NCI-H1436 treated with DMSO at 0.1 percent for 48 hours (cell line): ENCODE measurements around the gene XYLT1.

Experiments used
- DNase-seq: peaks from one replicate; lab custom pipeline; 2025; lab: John Stamatoyannopoulos, UW

XYLT1 gene

DNA sequence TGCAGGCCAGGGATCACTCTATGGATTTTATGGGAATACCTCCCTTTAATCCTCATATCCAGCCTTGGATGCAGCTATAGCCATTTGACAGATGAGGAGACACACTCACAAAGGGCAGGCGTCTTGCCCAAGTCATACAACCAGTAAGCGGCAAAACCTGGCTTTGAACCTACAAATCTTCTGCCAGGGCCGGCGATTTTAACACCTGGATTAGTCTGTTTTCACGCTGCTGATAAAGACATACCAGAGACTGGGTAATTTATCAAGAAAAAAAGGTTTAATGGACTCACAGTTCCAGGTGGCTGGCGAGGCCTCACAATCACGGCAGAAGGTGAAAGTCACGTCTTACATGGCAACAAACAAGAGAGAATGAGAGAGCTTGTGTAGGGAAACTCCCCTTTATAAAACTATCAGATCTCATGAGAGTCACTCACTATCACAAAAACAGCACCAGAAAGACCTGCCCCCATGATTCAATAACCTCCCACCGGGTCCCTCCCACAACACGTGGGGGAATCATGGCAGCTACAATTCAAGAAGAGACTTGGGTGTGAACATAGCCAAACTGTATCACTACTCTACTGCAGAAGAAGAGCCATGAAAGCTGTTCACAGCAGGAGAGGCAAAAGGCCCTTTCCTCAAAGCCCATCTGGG lies 67.5 kb downstream of the XYLT1 start:
- DNase-seq, result no peak

DNA sequence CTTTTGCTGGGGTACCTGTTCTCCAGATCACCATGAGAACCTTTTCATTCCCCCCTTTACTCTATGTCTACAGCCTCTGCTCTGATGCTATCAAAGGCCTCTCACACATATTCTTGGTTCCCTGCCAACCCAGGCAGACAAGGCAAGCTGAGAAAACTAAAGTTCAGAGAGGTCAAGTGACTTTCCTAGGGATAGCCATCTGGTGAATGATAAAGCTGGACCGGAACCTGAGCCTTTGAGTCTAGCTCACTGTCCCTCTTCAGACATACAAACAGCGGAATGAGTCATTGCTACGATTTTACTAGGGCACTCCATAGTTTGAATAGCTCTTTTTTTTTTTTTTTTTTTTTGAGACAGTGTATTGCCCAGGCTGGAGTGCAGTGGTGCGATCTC lies 73.3 kb downstream of the XYLT1 start:
- DNase-seq, result no peak

DNA sequence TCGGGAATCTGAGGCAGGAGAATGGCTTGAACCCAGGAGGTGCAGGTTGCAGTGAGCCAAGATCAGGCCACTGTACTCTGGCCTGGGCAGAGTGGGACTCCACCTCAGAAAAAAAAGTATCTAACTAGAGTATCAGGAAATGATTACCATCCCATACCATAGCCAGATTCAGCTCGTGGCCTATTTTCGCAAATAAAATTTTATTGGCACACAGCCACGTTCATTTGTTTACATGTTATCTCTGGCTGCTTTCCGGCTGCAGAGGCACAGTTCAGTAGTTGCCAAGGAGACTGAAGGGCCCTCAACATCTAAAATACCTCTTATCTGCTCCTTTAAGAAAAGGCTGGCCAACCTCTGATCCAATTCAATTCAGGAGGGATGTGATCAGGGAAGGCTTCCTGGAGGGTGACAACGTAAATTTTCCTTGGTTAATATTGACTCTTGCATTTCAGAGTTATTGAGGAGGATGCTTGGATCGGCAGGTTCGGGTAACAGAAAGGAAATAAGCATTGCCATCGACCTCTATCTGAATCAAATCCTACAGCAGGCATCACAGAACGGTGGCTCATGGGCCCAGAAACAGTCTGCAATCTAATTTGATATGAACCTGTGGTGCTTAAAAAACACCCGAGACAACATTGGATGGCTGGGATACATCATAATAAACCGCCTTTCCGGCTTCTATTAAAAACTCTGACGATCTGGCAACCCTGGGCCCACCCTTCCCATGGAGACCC lies 73.8 kb downstream of the XYLT1 start:
- DNase-seq, result peak; percentile 88

DNA sequence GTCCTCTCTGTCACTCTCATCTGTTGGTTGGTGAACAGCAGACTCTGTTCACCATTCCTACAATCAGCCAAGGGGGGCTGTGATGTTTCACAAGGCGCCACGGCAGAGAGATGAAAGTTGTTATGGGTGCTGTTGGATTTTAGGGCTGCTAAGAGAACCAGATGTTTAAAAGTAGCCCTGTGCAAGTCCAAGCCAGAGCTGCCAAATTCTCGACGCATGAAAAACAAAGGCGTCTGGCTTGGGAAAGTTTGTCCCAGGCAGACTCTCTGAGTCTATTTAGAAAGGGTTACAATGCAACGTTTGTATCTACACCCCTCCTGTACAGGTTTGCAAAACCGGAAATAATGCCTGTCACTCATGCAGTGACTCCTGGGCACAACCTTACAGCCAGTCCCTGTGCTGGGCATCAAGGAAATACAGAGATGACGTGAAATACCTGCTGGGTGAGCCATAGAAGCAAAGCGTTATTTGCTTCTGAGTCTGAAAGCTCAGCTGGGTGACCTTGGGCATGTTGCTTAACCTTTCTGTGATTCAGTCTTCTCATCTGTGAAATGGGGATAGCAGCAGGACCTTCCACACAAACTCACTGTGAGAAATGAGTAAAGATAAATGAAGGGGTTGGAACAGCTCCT lies 74.8 kb downstream of the XYLT1 start:
- DNase-seq, result no peak

DNA sequence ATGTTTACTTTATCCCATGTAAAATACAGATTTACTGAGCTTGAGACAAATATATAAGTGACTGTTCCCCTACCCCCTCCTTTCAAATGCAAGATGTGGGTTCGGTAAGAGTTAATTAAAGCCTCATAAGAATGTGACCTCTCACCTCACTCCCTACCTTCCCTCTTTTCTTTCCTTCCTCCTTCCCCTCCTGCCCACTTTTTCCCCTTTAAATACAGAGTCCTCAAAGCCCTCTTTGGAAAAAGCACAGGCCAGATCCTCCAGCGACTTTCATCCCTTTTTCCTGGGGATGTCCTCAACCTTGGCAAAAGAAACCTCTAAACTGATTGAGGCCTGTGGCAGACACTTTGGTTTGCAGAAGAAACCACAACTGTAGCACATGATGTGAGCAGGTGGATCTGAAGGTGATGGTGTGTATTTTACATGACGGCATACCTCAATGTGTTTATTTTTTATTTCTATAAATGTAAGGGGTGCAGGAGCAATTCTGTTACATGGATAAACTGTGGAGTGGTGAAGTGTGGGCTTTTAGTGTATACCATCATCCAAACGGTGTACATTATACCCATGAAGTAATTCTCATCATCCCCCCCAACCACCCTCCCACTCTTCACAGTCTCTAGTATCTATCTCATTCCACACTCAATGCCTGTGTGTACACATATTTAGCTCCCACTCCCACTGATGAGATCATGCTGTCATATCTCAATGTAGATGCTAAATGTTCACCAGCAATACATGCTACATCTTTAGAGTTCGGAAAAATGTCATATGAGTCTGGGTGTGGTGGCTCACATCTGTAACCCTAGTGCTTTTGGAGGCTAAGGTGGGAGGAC lies 77.7 kb downstream of the XYLT1 start:
- no peak for DNase-seq

DNA sequence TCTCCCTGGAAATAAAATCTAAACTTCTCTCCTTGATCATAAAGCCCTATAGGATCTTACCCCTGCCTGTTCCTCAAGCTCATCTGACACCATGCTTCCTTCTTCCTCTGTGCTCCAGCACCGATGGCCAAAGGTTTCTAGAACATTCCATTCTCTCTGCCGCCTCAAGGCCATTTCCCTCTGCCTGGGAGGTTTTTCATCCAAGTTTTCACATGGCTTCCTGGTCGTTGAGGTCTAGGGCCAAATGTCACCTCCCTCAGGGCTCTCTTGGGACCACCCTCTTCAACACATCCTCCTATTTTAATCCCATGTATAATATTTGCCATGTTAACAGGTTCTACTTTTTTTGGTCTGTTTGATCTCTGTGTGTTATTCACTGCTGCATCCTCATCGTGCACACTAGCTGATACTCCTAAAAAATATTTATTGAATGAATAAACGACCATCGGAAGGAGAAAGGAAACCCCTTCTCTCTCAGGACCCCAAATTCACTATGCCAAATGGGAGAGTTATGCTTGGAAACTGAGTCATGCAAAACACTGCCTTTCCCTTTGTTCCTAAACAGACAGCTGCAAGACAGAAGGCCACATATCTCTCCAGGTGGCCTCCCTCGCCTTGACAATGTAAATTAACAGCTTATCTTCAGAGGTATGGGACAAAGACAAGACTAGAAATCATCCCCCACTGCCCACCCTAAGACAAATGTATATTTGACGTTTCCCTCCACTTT lies 78.5 kb downstream of the XYLT1 start:
- no peak for DNase-seq

DNA sequence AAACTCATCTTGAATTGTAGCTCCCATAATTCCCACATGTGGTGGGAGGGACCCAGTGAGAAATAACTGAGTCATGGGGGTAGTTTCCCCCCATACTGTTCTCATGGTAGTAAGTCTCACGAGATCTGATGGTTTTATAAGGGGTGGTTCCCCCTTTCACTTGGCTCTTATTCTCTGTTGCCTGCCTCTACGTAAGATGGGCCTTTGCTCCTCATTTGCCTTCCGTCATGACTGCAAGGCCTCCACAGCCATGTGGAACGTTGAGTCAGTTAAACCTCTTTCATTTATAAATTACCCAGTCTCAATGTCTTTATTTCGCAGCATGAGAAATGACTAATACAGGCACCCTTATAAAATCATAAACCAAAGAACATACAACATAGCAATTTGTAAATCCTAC lies 79.0 kb downstream of the XYLT1 start:
- DNase-seq, result no peak

DNA sequence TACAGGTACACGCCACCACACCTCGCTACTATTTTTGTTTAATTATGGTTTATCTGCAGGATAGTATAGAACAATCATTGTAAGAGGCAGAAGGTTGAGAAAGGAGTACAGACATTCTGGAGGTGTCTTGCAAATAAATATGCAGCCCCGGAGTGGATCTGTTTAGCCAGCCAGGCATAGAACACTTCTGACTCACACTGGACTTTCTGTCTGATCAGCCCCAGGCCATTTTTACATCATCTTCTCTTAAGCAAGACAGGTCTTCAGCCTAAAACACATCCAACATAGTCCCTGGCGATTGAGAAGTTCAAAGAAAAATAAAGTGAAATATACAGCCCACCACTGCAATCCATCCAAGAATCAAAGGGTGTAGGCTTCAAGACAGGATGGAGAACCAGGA lies 81.4 kb downstream of the XYLT1 start:
- DNase-seq, result no peak

DNA sequence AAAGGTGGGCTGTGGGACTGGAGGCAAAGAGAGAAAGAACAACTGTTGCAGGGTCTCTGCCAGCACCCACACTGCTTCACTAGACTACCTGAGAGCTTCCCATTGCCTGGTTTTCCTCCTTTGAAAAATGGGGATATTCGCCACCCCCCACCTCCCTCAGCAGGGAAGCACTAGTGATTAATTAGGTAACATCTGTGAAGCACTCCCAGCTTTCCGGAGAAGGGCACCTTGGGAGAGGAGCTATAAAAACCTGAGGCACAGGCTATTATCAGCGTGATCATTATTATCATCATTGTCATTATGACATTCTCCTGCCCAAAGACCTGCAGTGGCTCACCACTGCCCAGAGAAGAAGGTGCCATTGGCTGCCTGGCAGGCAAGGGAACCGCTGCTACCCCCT lies 83.5 kb downstream of the XYLT1 start:
- no peak for DNase-seq

DNA sequence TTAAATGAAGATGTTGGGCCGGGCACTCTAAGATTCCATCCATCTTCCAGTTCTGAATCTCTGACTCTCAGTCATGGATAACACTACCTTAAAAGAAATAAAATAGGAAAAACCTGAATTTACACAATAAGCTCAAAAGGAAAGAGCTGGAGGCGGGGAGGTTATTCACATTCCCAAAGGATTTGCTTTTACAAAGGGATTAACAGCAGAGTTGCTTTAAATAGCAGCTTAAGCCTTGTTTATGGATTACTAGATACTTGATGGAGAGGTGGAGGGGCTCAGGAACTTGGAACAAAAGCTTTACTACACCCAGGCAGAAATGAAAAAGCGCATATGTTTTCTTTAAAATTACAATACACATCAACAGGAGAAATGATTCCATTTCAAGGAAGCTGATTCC lies 84.5 kb downstream of the XYLT1 start:
- DNase-seq, result no peak

DNA sequence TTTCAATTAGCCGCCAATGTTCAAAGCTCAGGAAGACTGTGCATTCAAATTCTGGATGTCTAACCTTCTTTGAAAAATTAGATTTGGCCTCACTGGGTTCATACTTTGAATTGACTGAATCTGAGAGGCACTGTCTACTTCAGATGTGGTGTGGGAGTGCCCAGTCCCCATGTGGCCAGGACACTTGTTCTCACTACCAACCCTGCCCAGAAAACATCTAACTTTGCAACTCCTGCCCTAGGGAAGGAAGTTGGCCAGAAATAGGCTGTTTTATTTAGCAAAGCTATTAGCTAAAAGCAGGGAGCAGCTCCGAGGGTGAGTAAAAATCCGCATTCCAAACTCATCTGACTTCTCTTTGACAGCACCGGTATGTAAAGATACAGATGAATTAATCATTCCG lies 86.3 kb downstream of the XYLT1 start:
- DNase-seq, result no peak

DNA sequence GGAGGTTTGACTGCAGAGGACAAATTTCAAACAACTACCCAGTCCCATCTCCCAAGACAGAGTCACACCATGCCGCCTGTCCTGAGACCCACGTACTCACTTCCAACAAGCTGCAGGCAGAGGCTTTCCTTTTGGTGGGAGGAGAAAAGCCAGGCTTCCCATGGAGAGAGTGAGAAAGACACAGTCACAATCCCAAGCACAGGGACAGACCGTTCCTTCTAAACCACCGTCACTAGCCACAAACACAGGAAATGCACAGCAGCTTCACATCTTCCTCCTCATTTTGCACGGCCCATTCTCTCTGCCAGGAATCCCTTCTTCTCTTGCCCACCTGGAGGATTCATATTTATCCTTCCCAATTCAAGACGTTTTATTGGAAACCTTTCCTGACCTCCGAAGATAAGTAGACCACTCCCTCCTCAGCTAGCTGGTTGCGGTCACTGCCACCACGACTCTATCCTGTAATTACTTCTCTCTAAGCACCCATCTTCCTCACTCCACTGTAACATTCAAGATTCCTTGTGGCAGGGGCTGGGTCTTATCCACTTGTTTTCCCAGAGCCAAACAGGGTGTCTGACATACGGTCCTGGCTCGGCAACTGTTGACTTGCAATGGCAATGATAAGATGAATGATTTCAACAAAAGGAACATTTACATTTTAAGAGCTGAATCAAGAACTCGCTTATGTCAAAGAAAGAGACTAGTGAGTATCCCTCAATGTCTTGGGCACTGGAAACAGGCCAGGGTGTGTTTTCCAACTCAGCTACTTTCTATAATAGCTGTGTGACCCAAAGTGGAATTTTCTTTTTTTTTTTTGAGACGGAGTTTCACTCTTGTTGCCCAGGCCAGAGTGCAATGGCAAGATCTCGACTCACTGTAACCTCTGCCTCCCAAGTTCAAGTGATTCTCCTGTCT lies 87.6 kb downstream of the XYLT1 start:
- no peak for DNase-seq

DNA sequence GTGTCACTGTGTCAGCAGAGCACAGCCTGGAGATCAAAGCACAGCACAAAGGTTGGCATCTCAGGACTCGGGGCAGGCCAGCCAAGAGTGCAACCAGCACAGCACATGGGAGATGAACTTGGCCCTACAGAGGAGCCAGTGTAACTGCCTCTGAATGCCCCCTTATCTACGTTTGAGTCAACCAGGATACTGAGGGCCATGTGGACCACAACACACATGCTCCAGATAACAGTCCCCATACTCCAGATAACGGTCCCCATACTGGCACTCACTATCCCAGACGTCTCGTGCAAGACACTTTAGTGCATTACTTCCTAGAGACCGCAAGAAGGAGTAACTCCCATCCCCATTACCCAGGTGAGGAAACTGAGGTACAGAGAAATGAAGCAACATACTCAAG lies 88.2 kb downstream of the XYLT1 start:
- no peak for DNase-seq

DNA sequence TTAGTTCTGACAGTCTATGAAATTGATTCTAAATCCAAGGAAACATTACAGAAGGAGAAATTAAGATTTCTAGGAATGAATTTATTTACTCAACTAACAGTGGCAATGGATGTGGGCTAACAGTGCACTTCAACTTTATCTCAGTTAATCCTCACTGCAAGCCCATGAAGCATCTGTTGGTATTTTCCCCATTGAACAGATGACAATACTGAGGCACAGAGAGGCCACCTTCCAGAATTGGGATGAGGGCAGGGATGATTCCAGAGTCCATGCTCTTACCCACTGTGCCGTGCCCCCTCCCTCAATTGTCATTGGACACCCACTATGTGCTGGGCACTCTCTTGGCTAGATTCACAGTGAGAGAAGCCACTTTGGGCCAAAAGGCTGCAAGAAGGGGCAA lies 89.0 kb downstream of the XYLT1 start:
- DNase-seq, result no peak

DNA sequence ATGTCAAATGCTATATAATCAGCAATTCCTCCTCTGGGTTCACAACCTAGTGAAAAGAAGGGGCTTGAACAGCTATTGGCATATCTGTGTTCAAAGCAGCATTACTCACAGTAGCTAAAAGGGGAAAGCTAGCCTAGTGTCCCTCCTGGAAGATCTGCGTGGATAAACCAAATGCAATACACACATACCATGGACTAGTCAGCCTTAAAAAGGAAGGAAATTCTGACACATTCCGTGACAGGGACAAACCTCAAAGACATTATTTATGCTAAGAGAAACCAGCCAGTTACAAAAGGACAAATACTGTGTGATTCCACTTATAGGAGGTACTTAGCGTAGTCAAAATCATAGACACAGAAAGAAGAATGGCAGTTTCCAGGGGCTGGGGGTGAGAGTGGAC lies 90.1 kb downstream of the XYLT1 start:
- no peak for DNase-seq

DNA sequence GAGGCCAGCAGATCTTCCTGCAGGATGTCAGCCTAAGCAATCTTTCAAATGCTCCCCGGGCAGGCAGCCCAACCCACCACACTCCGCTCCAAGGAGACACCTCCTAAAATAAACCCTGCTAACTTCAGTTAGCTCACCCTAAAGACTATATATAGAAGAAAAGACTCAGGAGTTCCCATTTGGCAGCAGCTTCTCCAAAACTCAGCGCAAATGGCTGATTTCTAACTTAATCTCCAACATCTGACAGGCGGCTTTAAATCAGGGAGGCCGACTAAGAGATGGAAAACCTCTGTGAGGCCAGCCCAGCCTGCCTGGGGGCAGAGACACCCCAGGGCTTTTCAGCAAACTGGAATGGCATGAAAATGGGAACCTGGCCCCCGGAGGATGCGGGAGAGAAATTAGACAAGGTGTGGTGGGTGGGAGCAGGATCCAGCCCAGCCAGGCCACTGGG lies 91.6 kb downstream of the XYLT1 start:
- no peak for DNase-seq

DNA sequence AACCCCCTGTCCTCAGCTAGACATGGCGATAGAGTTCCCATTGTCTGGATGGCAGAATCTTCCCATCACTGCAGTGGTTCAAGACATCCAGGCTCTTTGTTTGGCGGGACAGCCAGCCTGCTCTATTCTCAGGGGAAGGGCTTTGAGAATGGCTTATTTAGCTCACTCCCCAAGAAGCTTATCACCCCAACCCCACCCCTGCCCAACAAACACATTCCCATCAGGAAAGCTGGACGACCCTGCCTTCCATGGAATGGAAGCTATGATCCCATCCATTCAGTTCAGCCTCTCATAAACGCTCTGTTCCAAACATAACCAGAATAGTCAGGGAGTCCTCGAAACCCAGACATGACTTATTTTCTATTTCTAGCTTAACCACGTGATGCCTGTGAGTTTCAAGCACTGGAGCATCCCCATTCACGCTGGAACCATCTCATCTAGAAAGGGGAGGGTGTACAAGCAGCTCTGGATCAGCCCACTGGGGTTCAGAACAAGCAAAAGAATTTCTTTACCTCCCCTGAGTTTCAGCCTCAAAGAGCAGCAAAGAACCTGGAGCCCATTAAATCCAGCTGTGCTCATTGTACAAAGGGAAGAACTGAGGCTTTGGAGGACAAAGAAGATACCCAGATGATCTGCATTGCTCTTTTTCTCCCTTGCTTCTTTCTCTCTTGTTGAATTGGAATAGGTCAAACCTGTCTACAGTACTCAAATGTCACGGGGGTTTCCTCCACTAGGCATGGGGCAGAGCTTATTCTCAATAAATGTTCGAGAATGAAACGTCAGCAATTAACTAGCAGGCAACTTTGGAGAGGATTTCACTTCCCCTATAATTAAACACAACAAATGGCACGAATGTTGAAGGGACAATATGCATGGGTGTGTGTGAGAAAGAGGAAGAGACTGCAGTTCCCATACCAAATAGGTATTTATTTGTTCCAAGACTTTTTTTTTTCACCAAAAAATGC lies 93.1 kb downstream of the XYLT1 start:
- no peak for DNase-seq

DNA sequence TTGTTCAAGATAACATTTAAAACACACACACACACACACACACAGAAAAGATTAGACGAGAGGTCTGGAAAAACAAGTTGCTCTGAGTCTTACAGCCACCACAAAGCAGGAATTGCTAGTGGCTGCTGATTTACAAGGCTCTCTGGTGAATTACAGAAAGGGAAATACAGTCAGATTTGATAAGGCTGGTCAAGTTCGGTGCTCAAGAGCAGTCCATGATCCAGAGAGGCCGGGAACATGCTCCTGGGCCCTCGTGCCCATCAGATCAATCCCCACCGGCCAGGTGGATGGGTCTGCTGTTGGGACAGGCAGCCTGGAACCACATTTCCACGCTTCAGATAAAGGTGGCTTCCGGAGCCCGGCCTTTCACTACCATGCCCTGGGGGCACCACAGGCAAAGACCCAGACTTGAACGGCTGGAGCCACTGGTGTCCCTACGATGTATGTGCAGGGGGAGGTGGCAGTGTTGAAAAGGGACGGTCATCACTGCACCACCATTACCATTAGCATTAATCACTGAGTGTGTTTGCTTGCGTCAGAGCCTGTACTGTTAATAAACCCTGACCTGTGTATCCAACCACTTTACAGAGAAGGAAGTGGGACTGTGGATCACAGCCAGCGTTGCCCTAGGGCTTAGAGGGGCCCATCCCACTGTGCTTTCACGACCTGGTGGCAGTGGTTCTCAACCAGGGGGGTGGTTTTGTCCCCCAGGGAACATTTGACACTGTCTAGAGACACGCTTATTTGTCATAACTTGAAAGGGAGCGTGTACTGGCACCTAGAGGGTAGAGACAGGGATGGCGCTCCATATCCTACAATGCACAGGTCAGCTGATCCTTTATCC lies 95.1 kb downstream of the XYLT1 start:
- no peak for DNase-seq
